Breast epithelium (tissue), 3 donors: ENCODE results near the gene TDRD12.

Experiments
- CTCF ChIP-seq, 3 donors: fragments of 450-650 bp; IDR thresholded peaks; one replicate each; pipeline ENCODE4 v1.5.1; 2016 to 2017; ENCODE audit warnings: antibody characterized with exemption in 3 of 3, mild to moderate bottlenecking in 3 of 3, moderate library complexity in 3 of 3
- POLR2AphosphoS5 ChIP-seq, 3 donors: sonication (generic); formaldehyde crosslinking; IDR thresholded peaks; one replicate each; pipeline ENCODE4 v1.6.1; 2017; ENCODE audit warnings: antibody characterized with exemption in 3 of 3

- TF ChIP-seq CTCF (IDR thresholded peaks at IDR 0.05) = no peak
- TF ChIP-seq POLR2AphosphoS5 (IDR thresholded peaks at IDR 0.05) = no peak
These were observed 90.2 kb downstream of the TDRD12 start for GRCh38 chr19:32809754-32810153.
